Glomerular visceral epithelial cell (primary cell): ENCODE results near the gene NEDD4.
"Not testable (repeated sequence)": the region's sequence is repeated elsewhere in the genome, so short reads cannot be mapped to it uniquely, and the experiment has no call there.

Source experiments
- DNase-seq: peaks from one replicate; pipeline ENCODE4 v3.0.0-alpha.2; 2016; ENCODE audit errors: extremely low spot score

The NEDD4 gene

GRCh38 chr15:56006371-56006770, 13.0 kb upstream of the NEDD4 start:
- not testable (repeated sequence) for DNase-seq

DNA sequence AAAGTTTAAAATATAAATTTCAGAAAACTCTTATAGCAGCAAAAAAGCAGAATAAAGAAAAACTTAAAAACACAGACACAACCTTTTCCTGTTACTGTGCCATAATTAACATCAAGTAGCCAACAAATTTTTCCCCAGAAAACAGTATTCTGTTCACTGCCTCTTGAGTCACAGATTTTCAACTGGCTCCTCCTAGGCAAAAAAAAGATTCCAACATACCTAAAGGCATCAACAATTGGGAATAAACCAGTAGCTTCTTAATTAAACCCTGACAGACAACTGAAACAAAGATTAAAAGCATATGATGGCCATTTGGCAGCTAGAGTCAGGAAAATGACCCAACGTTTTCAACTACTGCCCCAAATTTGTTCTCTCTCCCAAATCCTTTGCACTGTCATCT, 10.9 kb upstream of the NEDD4 start:
- not testable (repeated sequence) for DNase-seq

- DNase-seq: not testable (repeated sequence)
Observed at GRCh38 chr15:56003777-56004176, 10.4 kb upstream of the NEDD4 start.

DNA sequence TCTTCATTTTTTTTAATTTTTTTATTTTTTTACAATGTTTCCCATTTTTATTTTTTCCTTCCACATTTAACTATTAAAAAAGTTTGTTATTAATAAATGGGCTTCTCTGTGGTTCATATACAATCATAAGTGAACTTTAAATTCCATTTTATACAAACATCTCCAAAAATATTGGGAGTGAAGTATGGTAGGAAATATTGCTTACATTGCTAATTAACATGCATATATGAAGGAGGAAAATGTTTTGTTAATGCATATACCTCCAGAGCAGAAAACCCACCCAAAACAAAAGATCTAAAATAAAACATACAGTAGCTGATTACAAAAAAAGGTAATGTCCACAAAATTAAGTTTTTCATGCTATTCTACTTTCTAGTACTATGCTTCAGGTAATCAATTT, 9.9 kb upstream of the NEDD4 start:
- DNase-seq: not testable (repeated sequence)

DNA sequence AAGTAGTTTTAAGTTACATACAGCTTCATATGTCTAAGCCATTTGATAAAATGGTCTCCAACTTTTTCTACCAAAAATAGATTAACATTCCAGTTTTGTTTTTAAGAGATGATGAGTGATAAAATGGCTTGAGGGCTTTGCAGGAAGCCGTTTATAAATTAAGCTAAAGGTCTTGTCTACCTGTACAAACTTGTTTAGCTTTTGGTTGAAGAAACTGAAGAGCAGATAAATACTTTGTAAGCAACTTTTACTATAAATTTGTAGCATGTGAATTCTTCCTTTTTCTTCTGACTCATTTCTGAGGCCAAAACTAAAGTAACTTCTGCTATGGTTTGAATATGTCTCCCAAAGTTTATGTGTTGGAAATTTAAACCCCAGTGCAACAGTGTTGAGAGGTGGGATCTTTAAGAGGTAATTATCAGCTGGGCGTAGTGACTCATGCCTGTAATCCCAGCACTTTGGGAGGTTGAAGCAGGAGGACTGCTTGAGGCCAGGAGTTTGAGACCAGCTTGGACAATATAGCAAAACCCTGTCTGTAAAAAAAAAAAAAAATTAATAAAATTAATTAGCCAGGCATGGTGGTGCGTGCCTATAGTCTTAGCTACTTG, 8.2 kb upstream of the NEDD4 start:
- no peak for DNase-seq

DNA sequence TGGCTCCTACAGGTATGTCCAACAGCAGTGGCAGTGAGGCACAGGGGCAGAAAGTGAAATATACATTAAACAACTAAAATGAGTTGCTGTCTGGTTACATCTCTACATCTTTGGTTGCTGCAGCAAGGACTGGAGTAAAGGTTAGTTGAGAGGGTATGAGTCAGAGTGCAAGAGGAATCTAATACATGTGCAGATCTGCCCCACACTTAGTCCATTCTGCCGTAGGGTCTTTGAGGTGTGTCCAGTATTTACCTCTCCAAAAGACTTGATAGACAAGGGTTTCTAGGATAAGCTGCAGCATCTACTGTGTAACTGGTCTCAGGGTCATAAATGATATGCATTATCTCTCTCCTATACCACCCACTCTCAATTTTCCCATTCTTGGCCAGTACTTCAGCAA, 6.2 kb upstream of the NEDD4 start:
- DNase-seq: no peak

DNA sequence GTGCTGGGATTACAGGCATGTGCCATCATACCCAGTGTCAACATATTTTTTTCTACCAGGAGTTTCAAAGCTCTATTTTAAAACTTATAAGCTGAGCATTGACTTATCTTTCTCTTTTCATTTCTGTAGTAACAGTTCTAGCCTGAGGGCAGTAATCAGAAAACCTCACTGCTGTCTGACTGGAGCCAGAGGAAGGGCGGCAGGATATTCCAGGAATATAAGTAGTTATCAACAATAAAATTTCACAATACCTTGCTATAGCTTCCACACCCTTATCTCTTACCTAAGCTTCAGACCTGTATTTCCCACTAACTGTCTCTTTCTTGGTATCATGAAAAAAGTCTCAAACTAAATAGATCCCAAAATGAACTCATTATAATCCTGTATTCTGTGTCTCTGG, 5.1 kb upstream of the NEDD4 start:
- no peak for DNase-seq

- DNase-seq: peak; percentile 64
Observed at GRCh38 chr15:55993804-55994560, 570 bp upstream of the NEDD4 start.

GRCh38 chr15:55992769-55993110, 672 bp downstream of the NEDD4 start:
- no peak for DNase-seq

DNA sequence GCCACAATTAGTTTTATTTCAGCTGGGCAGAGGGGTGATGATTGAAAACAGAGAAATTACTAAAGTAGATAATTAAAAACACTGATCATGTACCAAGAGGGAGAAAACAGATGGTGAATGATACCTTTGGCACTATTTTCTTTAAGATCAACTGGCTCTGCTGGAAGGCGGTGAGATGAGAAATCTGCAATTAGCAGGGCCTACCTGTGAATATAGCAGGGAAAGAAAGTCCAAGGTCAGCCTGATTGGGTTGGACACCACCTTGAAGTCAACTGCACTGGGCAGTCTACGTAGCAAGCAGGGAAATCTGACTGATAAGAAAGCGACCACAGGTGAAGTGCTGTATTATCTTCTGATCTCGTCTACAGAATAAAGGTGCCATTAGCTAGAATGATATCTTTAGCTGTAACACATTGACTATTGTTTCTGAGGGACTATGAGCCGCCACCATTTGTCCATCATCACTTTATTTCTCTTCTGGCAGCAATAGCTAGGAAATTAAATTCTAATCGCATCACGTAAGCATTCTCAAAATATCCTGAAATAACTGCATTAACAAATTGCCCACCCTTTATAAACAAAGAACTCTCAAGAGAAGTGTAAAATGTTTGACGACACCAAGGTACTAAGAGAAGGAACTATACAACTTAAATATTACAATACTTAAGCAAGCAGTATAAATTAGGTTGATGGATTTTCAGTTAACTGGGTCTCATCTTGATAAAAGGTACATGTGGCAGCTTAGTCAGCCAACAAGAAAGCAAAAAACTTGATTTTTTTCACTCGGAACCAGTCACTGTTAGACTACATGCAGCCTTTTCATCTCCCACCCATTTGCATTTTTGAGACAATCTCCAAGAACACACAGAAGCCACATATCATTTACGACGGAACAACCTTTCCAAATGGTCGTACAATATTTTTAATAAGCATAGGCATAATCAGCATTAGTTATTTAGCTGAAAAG, 1.3 kb downstream of the NEDD4 start:
- DNase-seq: no peak

- no peak for DNase-seq
Observed at GRCh38 chr15:55990998-55991397, 2.4 kb downstream of the NEDD4 start.

GRCh38 chr15:55990516-55990915, 2.9 kb downstream of the NEDD4 start:
- DNase-seq: no peak

DNA sequence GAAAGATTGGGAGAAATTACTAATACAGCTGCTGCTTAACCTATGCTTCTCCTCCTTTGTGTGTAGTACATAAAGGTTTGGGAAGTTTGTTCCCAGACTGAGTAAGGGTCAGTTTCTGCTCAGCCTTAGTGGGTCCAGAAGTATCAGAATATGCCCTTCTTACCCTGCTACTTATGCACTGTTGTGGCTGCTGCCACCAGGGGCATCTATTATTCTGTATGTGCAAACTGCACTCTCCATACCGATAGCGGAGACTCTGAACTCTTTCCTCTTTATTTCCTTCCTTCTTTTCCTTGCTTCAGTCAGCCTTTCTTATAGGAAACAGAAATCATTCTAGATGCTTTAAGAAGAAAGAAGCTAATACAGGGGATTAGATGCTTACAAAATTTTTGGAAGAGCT, 4.0 kb downstream of the NEDD4 start:
- no peak for DNase-seq

DNA sequence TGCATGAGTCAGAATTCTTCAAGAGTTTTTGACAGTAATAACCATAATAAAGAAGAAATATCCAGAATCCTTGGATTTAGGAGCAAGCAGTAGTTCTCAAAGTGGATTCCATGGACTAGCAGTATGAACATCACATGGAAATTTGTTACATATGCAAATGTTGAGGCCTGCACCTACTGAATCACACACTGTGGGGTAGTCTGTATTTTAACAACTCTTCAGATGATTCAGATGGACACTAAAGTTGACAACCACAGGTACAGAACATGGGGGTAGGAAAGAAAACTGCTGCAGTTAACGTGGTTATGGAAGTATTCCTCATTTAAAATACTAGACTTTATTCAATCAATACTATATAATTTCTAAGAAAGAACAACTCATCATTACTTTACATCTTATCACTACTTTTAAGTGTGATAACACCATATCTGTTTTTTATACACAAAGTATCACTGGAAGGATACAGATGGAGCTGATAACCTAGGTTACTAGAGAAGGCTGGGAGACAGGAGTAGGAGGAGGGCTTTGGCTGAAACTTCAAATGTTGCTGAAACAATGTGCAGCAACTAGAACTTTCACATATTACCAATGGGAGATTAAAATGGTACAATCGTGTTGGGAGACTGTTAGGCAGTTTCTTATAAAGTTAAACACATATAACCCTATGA, 11.7 kb downstream of the NEDD4 start:
- no peak for DNase-seq

GRCh38 chr15:55980511-55980910, 12.9 kb downstream of the NEDD4 start:
- no peak for DNase-seq

DNA sequence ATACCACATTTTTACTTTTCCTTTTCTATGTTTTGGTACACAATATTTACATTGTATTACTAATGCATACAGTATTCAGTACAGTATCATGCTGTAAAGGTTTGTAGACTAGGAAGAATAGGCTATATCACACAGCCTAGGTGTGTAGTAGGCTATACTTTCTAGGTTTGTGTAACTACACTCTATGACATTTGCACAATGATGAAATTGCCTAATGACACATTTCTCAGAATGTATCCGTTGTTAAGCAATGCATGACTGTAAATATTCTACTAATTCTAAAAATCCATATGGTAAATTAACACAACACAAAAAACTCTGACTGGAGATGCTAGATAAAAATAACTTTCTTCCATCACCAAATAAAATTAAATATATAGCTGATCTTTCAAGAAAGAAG, 16.2 kb downstream of the NEDD4 start:
- DNase-seq: no peak

DNA sequence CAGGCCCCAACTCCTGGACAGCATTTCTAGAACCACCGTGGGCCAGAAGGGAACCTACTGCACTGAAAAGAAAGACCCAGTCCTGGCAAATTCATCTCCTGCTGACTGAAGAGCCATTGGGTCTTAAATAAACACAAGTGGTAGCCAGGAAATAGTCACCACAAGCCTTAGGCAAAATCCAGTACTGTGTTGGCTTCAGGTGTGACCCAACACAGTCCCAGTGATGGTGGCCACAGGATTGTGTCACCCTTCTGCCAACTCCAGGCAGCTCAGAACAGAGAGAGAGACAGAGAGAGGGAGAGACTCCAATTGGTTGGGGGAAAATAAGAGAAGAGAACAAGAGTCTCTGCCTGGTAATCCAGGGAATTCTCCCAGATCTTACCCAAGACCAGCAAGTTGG, 23.1 kb downstream of the NEDD4 start:
- no peak for DNase-seq

DNA sequence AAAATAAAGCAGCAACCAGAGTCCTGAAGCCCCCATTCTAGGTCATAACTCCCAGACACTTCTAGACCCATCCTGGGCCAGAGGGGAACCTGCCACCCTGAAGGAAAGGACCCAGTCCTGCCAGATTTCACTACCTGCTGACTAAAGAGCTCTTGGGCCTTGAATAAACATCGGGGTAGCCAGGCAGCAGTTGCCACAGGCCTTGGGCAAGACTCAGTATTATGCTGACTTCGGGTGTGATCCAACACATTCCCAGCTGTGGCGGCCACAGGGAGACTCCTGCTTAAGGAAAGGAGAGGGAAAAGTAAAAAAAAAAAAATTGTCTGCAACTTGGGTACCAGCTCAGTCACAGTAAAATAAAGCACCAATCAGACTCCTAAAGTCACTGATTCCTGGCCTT, 23.8 kb downstream of the NEDD4 start:
- DNase-seq: no peak

DNA sequence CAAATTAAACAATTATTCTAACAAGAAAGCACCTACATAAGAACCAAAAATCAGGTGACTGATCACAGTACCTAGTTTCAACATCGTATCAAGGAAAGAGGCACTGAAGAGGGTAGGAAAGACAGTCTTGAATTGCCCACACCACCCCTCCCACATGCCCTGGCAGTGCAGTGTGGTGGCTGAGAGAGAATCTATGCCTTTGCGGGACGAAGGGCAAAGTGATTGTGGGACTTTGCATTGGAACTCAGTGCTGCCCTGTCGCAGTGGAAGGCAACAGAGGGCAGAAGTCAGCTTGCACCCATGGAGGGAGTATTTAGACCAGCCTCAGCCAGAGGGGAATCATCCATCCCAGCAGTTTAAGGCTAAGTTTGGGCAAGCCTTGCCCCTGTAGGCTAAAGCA, 24.5 kb downstream of the NEDD4 start:
- DNase-seq: no peak

- DNase-seq: no peak
Observed at GRCh38 chr15:55965091-55965490, 28.3 kb downstream of the NEDD4 start.

DNA sequence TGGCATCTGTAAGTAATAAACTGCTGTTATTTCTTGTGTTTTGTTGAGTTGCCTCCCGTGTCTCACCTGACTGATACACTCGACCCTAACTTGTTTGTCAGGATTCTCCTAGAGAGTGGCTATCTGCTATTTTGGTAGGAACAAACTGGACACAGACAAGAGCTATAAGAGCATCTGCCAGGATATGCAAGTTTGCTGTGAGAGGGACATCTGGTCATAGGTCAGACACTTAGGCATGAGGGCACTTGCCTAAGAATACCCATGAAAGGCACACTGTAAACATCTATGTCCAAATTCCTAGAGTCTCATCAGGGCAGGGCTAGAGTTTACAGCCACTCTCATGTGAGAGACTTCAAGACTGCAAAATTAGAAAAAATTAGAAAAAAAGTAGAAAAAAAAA, 32.5 kb downstream of the NEDD4 start:
- DNase-seq: no peak
